22Rv1 (cell line): Measurements from ENCODE around the gene ANKS1B.

Experiments
- ZFX ChIP-seq: fragments of 450-650 bp; IDR thresholded peaks from 2 replicates; pipeline ENCODE4 v1.6.1; 2017; ENCODE audit warnings: antibody characterized with exemption, borderline replicate concordance
- TF ChIP-seq, protein P1 (sequence below): fragments of 450-650 bp; IDR thresholded peaks from 2 replicates; pipeline ENCODE4 v1.5.1; 2017; ENCODE audit warnings: mild to moderate bottlenecking

DNA sequence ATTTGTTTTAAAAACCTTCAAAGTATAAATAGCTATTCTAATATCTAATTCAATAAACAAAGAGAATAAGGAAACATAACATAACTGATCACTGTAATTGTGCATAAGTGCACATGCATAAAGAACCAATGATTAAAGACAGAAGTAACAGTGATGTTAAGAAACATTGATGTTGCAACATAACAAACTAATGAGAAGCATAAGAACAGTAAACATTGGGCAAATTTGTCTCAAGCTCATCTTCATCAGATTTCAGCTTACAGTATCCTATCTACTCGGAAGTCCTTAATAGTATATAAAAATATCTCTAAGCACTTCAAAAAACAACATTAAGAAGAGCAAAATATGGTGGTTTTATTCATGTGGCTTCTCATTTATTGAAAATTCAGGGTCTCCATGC is 239.6 kb downstream of the ANKS1B start:
- TF ChIP-seq, protein P1, sequence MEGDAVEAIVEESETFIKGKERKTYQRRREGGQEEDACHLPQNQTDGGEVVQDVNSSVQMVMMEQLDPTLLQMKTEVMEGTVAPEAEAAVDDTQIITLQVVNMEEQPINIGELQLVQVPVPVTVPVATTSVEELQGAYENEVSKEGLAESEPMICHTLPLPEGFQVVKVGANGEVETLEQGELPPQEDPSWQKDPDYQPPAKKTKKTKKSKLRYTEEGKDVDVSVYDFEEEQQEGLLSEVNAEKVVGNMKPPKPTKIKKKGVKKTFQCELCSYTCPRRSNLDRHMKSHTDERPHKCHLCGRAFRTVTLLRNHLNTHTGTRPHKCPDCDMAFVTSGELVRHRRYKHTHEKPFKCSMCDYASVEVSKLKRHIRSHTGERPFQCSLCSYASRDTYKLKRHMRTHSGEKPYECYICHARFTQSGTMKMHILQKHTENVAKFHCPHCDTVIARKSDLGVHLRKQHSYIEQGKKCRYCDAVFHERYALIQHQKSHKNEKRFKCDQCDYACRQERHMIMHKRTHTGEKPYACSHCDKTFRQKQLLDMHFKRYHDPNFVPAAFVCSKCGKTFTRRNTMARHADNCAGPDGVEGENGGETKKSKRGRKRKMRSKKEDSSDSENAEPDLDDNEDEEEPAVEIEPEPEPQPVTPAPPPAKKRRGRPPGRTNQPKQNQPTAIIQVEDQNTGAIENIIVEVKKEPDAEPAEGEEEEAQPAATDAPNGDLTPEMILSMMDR, result no peak
- no peak for TF ChIP-seq ZFX
